SHP77 (cell line): ENCODE data around the gene PCDHB16.
"Not testable (repeated sequence)": the region's sequence is repeated elsewhere in the genome, so short reads cannot be mapped to it uniquely, and the experiment has no call there.

Experiments used
- DNase-seq, 2 experiments: peaks; one replicate each; lab custom pipeline; 2025; lab: John Stamatoyannopoulos, UW

Gene PCDHB16

GRCh38 chr5:141182248-141182647, at the start of gene PCDHB16:
Gene PCDHB16, plus strand, starts transcription at chr5:141182387. Its CDS starts 173 bp downstream, at chr5:141182560.
- no peak for DNase-seq

GRCh38 chr5:141135030-141135717, 47.0 kb upstream of the PCDHB16 start, which contains the start of gene PCDHB5:
Gene PCDHB5, plus strand, starts transcription at chr5:141135206. Its CDS starts 229 bp downstream, at chr5:141135435.
- peak; percentile 49 to 79 for DNase-seq

- DNase-seq, result no peak
These were observed 46.4 kb upstream of the PCDHB16 start for GRCh38 chr5:141135718-141136266.

- DNase-seq, result not testable (repeated sequence)
These were observed 44.8 kb upstream of the PCDHB16 start for GRCh38 chr5:141137346-141137745.

- DNase-seq, result no peak
These were observed 32.4 kb upstream of the PCDHB16 start, which contains the start of gene PCDHB6 for GRCh38 chr5:141149812-141150211. Gene PCDHB6, plus strand, starts transcription at chr5:141150057. Its CDS starts 201 bp downstream, at chr5:141150258.

- no peak for DNase-seq
These were observed 31.8 kb upstream of the PCDHB16 start for GRCh38 chr5:141150224-141150992.

GRCh38 chr5:141150993-141151325, 31.2 kb upstream of the PCDHB16 start:
- DNase-seq, result no peak

GRCh38 chr5:141151632-141152031, 30.6 kb upstream of the PCDHB16 start:
- DNase-seq, result not testable (repeated sequence)

- DNase-seq, result not testable (repeated sequence)
These were observed 30.1 kb upstream of the PCDHB16 start for GRCh38 chr5:141152096-141152495.

- peak; percentile 7 to 31 for DNase-seq
These were observed 26.4 kb upstream of the PCDHB16 start for GRCh38 chr5:141155540-141156374.

GRCh38 chr5:141157356-141157755, 24.8 kb upstream of the PCDHB16 start:
- not testable (repeated sequence) for DNase-seq

- DNase-seq, result not testable (repeated sequence)
These were observed 24.3 kb upstream of the PCDHB16 start for GRCh38 chr5:141157901-141158300.

GRCh38 chr5:141172381-141173204, 9.6 kb upstream of the PCDHB16 start, which contains the start of gene PCDHB7:
Gene PCDHB7, plus strand, starts transcription at chr5:141172644. Its CDS starts 192 bp downstream, at chr5:141172836.
- peak; percentile 67 to 68 for DNase-seq

GRCh38 chr5:141174291-141175104, 7.7 kb upstream of the PCDHB16 start:
- DNase-seq, result not testable (repeated sequence)

- DNase-seq, result no peak
These were observed 6.3 kb upstream of the PCDHB16 start for GRCh38 chr5:141175933-141176332.

GRCh38 chr5:141177577-141178191, 4.5 kb upstream of the PCDHB16 start, which contains the start of gene PCDHB8:
Gene PCDHB8, plus strand, starts transcription at chr5:141177790. Its CDS starts 245 bp downstream, at chr5:141178035.
- peak; percentile 50 to 62 for DNase-seq

- not testable (repeated sequence) for DNase-seq
These were observed 2.8 kb upstream of the PCDHB16 start for GRCh38 chr5:141179371-141179770.

- not testable (repeated sequence) for DNase-seq
These were observed 2.3 kb upstream of the PCDHB16 start for GRCh38 chr5:141179876-141180275.

GRCh38 chr5:141180313-141180712, 1.9 kb upstream of the PCDHB16 start:
- no peak for DNase-seq
